ENCODE data around the gene IDH2. TPM values are rescaled to one million over a fixed set of nuclear protein-coding genes. Genes with fewer than 3 reads are reported as not detected.

Gene IDH2
- total RNA-seq, 1 donor from 2014 or later = 43.1 TPM

DNA sequence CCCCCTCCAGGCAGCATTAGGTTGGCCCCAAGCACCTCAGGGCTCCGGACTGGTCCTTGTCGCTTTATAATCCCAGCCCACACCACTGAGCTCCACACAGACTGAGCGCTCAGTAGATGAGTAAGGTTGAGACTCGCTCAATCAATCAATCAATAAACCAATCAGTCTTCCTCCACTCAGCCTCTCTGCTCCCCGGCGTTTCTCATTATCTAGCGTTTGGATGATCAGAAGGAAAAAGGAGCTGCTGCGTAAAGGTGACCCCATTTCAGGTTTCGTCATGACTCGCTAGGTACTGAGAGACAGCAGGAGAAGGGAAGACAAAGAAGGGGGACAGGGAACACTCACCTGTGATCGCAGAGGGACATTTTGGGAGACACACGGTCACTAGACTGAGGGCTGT lies 59.9 kb downstream of the IDH2 start:
- H3K36me3 ChIP-seq = no peaks in the 10 kb centered on the region
- H3K4me3 ChIP-seq = no peak overlapping the region
- no peaks in the 10 kb centered on the region for H3K27me3 ChIP-seq
- DNase-seq (no peak), ATAC-seq (no peak)
- TF ChIP-seq, protein P1, sequence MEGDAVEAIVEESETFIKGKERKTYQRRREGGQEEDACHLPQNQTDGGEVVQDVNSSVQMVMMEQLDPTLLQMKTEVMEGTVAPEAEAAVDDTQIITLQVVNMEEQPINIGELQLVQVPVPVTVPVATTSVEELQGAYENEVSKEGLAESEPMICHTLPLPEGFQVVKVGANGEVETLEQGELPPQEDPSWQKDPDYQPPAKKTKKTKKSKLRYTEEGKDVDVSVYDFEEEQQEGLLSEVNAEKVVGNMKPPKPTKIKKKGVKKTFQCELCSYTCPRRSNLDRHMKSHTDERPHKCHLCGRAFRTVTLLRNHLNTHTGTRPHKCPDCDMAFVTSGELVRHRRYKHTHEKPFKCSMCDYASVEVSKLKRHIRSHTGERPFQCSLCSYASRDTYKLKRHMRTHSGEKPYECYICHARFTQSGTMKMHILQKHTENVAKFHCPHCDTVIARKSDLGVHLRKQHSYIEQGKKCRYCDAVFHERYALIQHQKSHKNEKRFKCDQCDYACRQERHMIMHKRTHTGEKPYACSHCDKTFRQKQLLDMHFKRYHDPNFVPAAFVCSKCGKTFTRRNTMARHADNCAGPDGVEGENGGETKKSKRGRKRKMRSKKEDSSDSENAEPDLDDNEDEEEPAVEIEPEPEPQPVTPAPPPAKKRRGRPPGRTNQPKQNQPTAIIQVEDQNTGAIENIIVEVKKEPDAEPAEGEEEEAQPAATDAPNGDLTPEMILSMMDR (IDR thresholded peaks at IDR 0.05) = no peak
- no peaks in the 10 kb centered on the region for H3K9me3 ChIP-seq
- intact Hi-C loops (cut with DNase I) = no loop called here
- peaks cover 45% of the 10 kb centered on the region for H3K4me1 ChIP-seq
- H3K27ac ChIP-seq = no peak overlapping the region

GRCh38 chr15:90040618-90041017 lies 61.6 kb downstream of the IDH2 start:
- peaks cover 50% of the 10 kb centered on the region for H3K4me1 ChIP-seq
- TF ChIP-seq, protein P1 (IDR thresholded peaks at IDR 0.05) = no peak
- intact Hi-C loops (cut with DNase I) = no loop called here

DNA sequence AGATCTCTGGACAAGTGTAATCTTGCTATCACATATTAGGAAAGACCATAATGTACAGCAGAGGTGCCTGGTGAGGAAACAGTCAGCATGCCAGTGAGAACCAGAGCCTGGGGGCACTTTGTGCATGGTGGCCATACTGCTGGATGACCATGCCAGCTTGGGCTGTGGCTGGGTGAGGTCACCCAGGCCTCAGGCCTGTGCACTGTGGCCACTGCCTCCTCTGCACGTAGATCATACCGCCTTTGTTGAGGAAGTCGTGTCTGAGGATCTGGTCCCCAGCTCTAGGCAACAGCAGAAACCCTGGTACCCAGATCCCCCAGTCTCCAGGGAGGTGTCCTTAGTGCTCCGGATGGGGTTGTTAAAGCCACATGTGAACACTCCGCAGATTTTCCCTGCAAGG lies 62.3 kb downstream of the IDH2 start:
- Histone ChIP-seq H3K4me3 (no peak overlapping the region), H3K9me3 (no peaks in the 10 kb centered on the region), H3K4me1 (peaks cover 56% of the 10 kb centered on the region), H3K27me3 (no peaks in the 10 kb centered on the region), H3K36me3 (no peaks in the 10 kb centered on the region), H3K27ac (peak overlapping the region; percentile 17)
- intact Hi-C loops (cut with DNase I) = no loop called here
- no peak for DNase-seq
- no peak for ATAC-seq
- TF ChIP-seq, protein P1 (IDR thresholded peaks at IDR 0.05) = no peak

More at GRCh38 chr15:90040618-90041017, 61.6 kb downstream of the IDH2 start:
- Histone ChIP-seq H3K27ac (peak overlapping the region; percentile 17), H3K27me3 (no peaks in the 10 kb centered on the region), H3K36me3 (no peaks in the 10 kb centered on the region), H3K4me3 (no peak overlapping the region), H3K9me3 (no peaks in the 10 kb centered on the region)
- DNase-seq (no peak), ATAC-seq (no peak)

GRCh38 chr15:90038632-90039095 lies 63.6 kb downstream of the IDH2 start:
- intact Hi-C loops (cut with DNase I) = no loop called here

DNA sequence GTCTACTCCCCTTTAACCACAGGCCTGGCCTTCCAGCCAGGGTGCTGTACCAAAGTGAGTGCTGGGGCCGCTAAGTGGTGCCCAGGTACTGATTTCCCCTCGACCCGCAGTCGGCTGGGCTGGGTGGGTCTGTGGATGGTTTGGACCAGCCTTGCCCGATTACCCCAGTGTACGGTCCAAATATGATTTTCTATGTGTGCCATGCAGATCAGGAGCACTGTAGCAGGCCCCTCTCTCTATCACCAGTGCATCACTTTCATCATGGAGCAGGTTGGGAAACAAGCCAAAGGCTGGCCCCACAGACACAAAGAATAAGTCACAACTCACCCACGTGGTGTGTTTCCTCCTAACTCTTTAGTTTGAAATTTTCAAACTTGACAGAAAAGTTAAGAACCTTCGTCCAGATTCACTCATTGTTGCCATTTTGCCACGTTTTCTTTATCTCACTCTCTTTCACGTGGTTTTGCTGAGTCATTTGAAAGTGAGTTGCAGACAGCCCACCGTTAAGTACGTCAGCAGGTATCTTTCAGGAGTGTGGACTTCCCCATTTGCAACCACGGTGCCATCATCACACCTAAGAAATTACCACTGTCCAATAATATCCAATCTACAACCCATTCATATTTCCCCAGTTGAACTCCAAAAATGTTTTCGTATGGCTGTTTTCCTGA lies 64.2 kb downstream of the IDH2 start:
- no peak for ATAC-seq
- no peaks in the 10 kb centered on the region for H3K9me3 ChIP-seq
- DNase-seq = peak; percentile 40
- H3K36me3 ChIP-seq = no peaks in the 10 kb centered on the region
- H3K27me3 ChIP-seq = no peaks in the 10 kb centered on the region
- peak overlapping the region; percentile 92 for H3K27ac ChIP-seq
- TF ChIP-seq, protein P1 (IDR thresholded peaks at IDR 0.05) = no peak
- intact Hi-C loops (cut with DNase I) = no loop called here
- H3K4me3 ChIP-seq = no peak overlapping the region
- peaks cover 72% of the 10 kb centered on the region for H3K4me1 ChIP-seq

More at GRCh38 chr15:90038632-90039095, 63.6 kb downstream of the IDH2 start:
- TF ChIP-seq, protein P1 (IDR thresholded peaks at IDR 0.05) = no peak
- no peaks in the 10 kb centered on the region for H3K27me3 ChIP-seq
- H3K9me3 ChIP-seq = no peaks in the 10 kb centered on the region
- ATAC-seq (no peak), DNase-seq (peak; percentile 28)
- H3K4me3 ChIP-seq = no peak overlapping the region
- no peaks in the 10 kb centered on the region for H3K36me3 ChIP-seq
- peaks cover 67% of the 10 kb centered on the region for H3K4me1 ChIP-seq
- H3K27ac ChIP-seq = no peak overlapping the region

Measured in upper lobe of right lung (tissue), 1 donor.